Measurements from ENCODE around the gene GEMIN5.

The GEMIN5 gene

GRCh38 chr5:154841273-154841661 is 96.7 kb downstream of the GEMIN5 start:
- Histone ChIP-seq H2BK120ac (ENCODE audit: low read depth, low read length) (no peak overlapping the region), H2BK5ac (ENCODE audit: low read length) (no peak overlapping the region), H3K36me3 (ENCODE audit: control insufficient read depth, insufficient read depth, low read length) (no peaks in the 10 kb centered on the region), H3K79me2 (ENCODE audit: control insufficient read depth, insufficient read depth, low read length) (no peaks in the 10 kb centered on the region), H3K9ac (ENCODE audit: low read length) (no peak overlapping the region), H3K4me1 (ENCODE audit: control insufficient read depth, low read depth, low read length) (no peaks in the 10 kb centered on the region), H3K18ac (ENCODE audit: low read length) (no peak overlapping the region), H3K4me3 (ENCODE audit: low read length) (no peak overlapping the region), H4K5ac (ENCODE audit: low read length) (no peak overlapping the region), H3K4me2 (ENCODE audit: low read length) (no peak overlapping the region), H2AK5ac (ENCODE audit: low read length) (no peak overlapping the region), H3K4ac (ENCODE audit: low read depth, low read length) (no peak overlapping the region), H3K79me1 (ENCODE audit: low read length) (no peaks in the 10 kb centered on the region), H3K23ac (ENCODE audit: low read length) (no peak overlapping the region), H3K56ac (ENCODE audit: low read length) (no peak overlapping the region), H2BK15ac (replicated peaks; ENCODE audit: low read depth) (no peak overlapping the region), H4K8ac (ENCODE audit: low read depth, low read length) (no peak overlapping the region), H3K27me3 (ENCODE audit: insufficient read depth, low read length, poor library complexity) (no peaks in the 10 kb centered on the region), H3K27ac (ENCODE audit: low read depth, low read length) (no peak overlapping the region)
- DNase-seq = no peak

- Histone ChIP-seq H3K4me3 (ENCODE audit: low read length) (no peak overlapping the region), H3K79me2 (ENCODE audit: control insufficient read depth, insufficient read depth, low read length) (no peaks in the 10 kb centered on the region), H2BK5ac (ENCODE audit: low read length) (no peak overlapping the region), H3K23ac (ENCODE audit: low read length) (no peak overlapping the region), H3K4me1 (ENCODE audit: control insufficient read depth, low read depth, low read length) (no peaks in the 10 kb centered on the region), H3K36me3 (ENCODE audit: control insufficient read depth, insufficient read depth, low read length) (no peaks in the 10 kb centered on the region), H2BK15ac (replicated peaks; ENCODE audit: low read depth) (no peak overlapping the region), H3K27ac (ENCODE audit: low read depth, low read length) (no peak overlapping the region), H4K8ac (ENCODE audit: low read depth, low read length) (no peak overlapping the region), H2BK120ac (ENCODE audit: low read depth, low read length) (no peak overlapping the region), H3K18ac (ENCODE audit: low read length) (no peak overlapping the region), H3K4me2 (ENCODE audit: low read length) (no peak overlapping the region), H3K79me1 (ENCODE audit: low read length) (no peaks in the 10 kb centered on the region), H3K4ac (ENCODE audit: low read depth, low read length) (no peak overlapping the region), H2AK5ac (ENCODE audit: low read length) (no peak overlapping the region), H3K9ac (ENCODE audit: low read length) (no peak overlapping the region), H3K56ac (ENCODE audit: low read length) (no peak overlapping the region), H4K5ac (ENCODE audit: low read length) (no peak overlapping the region), H3K27me3 (ENCODE audit: insufficient read depth, low read length, poor library complexity) (no peaks in the 10 kb centered on the region)
- WGBS (ENCODE audit: extremely low coverage, insufficient coverage, low lambda C conversion rate) = no CpG with 5 or more reads among the region's 6 CpGs
- peak; percentile 81 for DNase-seq
Measured at GRCh38 chr5:154840435-154841272, 97.4 kb downstream of the GEMIN5 start.

Measured in mesendoderm (in vitro differentiated cells).